NCI-H1105 treated with DMSO at 0.1 percent for 48 hours (cell line): ENCODE results near the gene FRAT2.
A peak's percentile ranks its signal among the peaks of the same experiment; 100 is the strongest.

Source experiments
- DNase-seq: peaks from one replicate; lab custom pipeline; 2025; lab: John Stamatoyannopoulos, UW

The FRAT2 gene, protein sequence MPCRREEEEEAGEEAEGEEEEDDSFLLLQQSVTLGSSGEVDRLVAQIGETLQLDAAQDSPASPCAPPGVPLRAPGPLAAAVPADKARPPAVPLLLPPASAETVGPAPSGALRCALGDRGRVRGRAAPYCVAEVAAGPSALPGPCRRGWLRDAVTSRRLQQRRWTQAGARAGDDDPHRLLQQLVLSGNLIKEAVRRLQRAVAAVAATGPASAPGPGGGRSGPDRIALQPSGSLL

DNA sequence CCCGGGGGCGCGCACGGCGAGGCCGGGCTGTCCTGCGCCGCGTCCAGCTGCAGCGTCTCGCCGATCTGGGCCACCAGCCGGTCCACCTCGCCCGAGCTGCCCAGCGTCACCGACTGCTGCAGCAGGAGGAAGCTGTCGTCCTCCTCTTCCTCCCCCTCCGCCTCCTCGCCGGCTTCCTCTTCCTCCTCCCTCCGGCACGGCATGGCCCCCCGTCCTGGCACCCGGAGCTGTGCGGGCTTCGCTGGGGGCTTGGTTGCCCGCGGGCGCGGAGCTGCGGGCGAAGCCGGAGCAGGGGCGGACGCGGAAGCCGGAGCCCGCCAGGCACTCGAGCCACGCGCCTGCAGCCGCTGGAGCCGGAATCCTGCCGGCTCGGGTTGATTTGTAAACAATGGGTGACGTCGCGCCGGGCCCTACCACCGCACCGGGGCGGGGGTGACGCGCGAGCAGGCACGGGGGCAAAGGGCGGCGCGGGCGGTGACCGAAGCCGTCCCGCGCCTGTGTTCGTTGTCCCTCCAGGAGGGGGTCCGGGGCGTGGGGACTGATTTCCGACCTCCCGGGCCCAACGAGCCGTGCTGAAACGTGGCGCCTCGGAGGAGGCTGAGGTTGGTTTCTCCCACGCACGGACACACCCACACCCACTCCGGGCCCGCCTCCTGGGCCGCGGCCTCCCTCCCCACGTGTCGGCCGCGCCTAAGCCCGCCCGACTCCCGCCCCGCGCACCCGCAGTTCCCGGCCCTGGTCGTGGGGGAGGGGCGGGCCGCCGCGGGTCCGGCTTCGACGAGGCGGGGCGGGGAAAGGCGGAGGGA, at the start of gene FRAT2:
Gene FRAT2 (minus strand): TSS at position 360 of the 806 bp plus-strand sequence. CDS start 157 bp downstream, at position 203.
- DNase-seq: peak; percentile 69

DNA sequence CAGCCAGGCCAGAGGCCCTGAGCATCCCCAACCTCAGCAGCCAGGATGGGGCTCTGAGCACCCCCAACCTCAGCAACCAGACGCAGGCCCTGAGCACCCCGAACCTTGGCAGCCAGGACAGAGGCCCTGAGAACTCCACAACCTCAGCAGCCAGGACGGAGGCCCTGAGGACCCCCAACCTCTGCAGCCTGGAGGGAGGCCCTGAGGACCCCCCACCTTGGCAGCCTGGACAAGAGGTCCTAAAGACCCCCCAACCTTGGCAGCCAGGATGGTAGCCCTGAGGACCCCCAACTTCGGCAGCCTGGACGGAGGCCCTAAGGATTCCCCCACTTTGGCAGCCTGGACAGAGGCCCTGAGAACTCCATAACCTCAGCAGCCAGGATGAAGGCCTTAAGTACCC, 49.6 kb upstream of the FRAT2 start:
- DNase-seq: no peak

DNA sequence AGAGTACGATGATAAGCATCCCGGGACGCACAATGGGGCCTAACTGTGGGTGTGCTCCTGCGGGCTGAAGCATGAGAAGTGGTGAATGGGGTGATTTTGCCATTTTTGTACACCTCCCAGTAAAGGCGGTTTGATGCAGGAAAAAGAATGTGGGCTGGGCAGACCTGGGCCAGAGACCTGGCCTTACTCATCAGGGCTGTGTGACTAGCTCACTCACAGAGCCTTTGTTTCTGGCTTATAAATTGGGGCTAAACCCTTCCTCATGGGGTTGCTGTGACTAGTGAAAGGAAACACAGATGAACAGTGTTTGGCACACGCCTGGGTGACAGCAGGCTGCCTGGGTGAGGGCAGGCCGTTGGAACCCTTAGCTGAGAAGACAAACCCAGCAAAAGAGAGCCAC, 48.6 kb upstream of the FRAT2 start:
- no peak for DNase-seq

DNA sequence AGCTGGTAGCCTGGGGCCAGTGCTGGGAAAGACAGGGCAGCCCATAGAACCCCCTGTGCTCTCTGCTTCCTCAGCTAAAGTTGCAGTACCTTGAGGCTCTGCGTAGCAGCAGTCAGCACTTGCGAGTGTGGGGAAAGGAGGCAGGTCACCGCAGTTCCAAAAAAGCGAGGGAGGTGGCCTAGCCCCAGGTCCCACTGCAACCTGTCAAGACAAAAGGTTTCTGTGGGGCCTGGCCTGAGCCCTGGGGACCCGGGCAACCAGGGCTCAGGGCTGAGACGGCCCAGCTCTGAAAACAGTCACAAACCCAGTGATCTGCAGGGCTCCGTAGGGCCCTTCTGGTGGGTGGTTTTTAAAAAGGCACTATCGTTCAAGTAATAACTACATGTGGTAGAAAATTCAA, 47.1 kb upstream of the FRAT2 start:
- no peak for DNase-seq

DNA sequence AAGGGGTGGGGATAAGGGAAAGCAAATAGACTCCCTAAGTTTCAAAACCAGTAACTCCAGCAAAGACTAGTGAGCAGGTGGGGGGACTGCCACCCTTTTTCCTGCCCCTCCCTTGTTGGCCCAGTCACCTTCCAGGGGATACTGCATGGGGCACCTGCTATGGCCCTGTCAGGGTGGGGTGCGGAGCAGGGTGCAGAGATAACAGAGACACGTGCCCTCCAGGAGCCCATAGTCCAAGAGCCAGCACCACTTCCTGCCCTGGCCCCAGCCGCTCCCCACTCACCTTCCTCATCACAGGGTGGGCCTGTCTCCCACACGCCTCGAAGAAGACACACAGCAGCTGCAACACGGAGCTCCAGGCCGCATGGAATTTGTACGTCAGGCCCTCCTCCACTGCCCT, 46.0 kb upstream of the FRAT2 start:
- DNase-seq: no peak

DNA sequence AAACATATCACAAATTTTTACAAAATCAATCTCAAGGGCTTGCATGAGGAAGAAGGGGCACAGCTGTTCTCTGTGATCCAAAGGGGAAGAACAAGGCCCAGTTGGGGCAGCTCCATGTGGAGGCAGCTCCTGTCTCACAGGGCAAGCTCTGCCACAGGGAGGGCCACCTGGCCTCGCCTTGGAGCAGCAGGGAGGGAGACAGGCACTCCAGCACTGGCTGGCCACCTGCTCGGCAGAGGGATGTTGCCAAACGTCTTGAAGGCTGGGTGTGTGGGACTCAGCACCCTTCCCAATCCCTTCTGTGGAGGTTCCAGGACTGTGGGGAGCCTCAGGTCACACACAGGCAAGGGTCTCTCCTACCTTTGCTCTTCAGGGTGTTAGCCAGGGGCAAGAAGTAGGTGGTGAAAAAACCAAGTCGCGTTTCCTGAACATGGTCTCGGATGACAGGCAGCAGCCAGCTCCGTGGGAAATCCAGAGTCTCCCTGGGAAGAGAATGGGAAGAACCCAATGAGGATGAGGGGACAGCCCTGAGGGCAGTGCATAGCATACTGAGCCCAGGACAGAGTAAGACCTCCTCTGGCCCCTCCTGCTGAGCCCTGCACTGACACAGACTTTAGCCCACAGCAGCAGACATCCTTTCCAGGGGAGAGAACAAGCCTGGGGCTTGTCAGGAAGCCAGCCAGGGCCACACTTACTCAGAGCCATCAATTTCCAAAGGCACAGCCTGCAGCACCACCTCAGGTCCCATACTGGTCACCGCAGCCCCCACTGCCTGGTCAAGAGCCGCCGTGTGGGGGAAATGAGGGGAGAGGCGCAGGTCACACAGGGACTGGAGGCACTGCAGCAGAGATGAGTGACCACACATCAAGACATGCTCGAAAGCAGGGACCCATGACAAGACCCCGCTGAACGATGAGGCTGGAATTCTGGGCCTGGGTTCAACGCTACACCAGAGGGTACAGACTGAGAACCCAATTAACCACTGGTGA, 44.7 kb upstream of the FRAT2 start:
- DNase-seq: no peak

DNA sequence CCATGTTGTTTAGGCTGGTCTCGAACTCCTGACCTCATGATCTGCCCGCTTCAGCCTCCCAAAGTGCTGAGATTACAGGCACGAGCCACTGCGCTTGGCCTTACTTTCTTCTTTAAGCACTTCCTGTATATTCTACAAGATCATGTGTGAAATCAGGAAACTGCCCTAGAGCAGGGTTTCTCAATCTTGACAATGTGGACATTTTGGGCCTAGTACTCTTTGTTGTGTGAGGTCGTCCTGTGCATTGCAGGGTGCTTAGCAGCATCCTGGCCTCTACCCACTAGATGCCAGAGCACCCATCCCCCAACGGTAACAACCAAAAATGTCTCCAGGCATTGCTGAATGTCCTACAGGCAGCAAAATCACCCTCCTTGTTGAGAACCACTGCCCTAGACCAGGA, 41.9 kb upstream of the FRAT2 start:
- no peak for DNase-seq

DNA sequence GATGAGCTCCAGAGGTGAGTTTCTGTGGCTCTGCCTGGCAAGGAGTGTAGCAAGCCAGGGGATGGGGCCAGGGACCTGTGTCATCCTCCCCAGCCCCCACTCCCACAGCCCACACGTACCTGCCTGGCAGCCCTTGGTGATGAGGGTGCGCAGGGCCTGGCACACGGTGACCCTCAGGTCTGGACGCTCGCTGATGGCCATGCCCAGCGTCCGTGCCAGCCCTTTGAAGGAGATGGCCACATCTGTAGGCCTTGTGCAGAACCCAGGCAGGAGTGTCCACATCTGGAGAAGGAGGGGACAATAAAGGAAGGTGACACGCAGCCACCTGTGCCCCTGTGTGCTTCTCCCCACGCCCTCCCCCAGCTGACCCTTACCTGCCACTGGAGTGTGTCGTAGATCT, 38.9 kb upstream of the FRAT2 start:
- DNase-seq: no peak

DNA sequence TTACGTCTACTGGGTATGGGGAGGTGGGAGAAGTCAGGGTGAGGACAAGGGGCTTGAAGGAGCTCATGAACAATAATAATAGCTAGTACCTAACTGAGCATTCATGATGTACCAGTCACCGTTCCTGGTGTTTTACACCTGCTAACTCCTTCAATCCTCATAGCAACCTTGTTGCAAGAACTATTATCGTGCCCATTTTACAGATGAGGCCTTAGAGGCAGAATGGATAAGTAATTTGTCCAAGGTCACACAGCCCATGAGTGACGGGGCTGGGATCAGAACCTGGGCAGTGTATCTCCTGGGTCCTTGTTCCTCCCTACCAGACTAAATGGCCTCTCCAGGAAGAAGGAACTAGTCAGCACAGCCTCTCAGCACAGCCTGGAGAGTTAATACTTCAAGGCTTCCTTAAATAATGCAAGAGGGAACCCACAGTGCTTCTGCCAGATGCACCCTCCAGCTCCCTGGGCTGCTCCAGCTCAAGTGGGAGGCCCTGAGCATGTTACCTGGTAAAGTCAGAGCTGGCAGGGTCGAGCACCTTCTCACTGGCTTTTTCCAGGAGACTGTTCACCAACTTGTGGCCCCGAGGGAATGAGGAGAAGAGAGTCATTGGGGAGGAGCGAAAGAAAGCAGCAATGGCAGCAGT, 37.8 kb upstream of the FRAT2 start:
- DNase-seq: no peak

DNA sequence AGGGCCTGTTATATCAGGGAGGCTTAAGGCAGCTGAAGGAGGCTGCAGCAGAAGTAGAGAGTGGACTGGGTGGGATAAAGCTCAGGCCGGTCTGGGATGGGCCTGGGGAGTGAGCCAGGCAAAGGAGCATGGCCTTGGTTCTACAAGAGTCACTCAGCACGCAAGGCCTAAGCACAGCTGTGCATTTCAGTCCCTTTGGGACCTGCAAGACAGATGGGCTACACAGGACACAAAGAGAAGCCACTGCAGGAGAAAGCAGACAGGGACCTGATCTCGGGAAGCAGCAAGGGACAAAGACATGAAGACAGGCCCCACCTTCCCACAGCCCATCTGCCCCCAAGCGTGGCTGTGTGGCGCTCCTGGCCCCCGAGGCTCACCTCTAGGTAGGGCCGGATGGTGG, 37.2 kb upstream of the FRAT2 start:
- DNase-seq: no peak

DNA sequence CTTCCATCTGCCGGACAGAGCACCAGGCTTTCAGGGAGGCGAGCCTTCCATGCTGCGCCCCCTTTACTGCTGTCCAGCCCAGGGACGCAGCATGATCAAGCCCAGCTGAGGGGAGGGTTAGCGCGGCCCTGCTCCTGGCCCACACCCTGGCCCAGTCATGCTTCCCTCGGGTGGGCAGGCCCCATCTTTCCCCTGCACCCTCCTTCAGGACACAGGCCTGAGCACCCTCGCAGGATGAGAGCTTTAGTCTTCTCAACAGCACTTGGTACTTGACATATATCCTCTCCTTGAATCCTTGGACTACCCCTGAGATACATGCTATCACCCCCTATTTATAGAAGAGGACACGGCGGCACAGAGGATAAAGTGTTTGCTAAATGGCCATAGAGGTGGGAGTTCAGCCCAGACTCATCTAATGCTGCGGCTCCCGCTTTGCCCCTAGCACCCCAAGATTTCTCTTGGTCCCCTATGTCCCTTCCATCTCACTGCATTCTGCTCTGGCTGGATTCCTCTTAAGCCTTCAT, 32.7 kb upstream of the FRAT2 start:
- no peak for DNase-seq

DNA sequence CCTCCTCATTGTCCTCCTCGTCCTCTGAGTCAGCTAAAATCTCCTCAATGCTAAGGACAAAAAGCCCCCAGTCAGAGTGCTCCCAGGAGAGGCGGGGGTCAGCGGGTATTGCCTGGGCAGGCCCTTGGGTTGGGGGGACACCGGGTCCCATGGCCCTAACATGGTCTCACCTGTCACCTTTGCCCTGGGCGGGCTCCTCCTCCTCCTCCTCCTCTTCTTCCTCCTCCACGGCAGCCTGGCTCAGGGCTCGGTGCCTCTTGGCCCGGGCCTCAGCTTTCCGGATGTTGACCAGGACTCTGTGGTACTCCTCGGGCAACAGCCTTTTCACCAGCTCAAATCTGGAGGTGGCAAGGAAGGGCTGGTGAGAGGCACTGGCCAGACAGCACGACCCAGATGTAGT, 32.0 kb upstream of the FRAT2 start:
- DNase-seq: no peak

DNA sequence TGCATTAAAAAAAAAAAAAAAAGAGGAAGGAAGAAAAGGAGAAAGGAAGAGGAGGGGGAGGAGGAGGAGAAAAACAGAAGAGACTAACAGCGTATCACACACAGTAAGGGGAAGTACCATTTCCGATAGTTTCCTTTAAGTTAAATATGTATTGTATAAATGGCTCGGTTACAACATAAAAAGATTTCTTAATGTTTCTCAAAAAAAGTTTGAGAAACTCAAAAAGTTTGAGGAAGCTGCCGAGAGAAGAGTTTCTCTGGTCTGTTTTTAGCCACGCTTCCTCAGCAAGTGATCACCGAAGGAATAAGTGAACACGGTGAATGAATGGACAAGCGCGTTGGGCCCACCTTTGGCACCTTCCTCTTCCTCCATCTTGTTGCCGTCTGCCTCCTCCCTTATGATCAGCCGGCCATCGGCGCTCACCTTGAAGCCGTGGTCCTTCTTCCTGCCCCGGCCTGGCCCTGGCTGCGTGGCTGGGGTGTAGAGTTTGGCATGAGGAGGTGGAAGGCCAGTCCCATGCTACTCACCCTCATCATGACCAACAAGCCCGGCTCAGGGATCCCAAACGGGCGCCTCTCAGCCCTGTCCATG, 31.3 kb upstream of the FRAT2 start:
- no peak for DNase-seq

DNA sequence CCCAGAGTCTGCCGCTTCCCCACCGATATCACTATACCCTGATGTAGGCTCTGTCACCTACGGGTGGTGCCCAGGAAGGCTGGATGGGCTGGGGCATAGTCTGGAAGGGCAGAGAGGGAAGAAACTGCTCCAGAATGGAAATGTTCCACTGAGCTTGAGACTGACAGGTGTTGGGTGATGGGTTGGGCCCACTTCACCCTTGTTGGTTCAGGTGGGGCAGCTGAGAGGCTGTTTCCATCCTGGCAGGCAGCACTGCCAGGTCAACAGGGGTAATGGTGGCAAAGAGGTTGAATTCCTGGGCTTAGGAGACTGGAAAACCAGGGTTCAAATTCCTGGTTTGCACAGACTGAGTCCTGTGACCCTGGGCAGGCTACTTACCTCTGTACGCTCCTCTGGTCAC, 28.5 kb upstream of the FRAT2 start:
- no peak for DNase-seq

DNA sequence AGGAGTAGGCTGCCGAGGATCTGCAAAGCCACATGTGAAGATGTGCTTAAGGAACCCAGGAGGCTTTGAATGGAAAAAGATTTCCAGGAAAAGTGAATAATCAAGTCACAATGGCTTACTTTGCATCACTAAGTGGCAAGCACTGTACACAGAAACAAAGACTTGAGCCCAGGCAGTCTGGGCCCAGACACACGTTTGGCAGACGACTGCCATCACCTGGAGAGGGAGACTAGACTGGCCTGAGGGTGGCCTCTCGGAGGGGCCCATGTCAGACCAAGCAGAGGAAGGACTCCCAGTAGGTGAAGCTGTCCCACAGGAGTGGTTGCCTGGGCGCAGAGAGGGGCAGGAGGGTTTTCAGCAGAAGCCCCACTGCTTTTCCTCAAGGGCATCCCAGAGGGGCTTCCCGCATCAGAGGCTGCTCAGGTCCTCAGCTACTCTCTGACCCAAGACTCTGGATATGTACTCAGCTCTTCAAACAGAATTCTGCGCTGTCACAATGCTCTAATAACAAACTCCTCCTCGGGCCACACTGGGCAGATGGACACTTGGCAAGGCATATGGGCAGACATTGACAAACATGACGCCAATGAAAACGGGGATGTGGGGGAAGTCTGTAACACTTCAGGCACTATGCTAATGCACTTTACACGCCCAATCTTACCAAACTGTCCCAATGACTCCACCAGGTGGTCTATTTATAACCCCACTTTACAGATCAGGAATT, 27.9 kb upstream of the FRAT2 start:
- DNase-seq: no peak

DNA sequence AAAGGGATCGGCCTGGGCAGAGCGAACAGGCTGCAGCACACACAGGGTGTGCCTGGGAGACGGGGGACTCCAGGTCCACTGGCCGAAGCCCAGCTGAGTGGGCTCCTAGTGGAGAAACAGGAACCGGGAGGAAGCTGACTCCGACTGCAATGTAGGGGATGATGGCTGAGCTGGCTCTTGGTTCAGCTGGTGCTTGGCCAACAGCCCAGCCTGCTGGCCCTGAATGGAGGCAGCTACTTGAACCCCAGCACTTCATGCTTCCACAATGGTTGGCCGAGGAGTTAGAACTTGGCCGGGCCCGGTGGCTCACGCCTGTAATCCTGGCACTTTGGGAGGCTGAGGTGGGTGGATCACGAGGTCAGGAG, 27.0 kb upstream of the FRAT2 start:
- no peak for DNase-seq

DNA sequence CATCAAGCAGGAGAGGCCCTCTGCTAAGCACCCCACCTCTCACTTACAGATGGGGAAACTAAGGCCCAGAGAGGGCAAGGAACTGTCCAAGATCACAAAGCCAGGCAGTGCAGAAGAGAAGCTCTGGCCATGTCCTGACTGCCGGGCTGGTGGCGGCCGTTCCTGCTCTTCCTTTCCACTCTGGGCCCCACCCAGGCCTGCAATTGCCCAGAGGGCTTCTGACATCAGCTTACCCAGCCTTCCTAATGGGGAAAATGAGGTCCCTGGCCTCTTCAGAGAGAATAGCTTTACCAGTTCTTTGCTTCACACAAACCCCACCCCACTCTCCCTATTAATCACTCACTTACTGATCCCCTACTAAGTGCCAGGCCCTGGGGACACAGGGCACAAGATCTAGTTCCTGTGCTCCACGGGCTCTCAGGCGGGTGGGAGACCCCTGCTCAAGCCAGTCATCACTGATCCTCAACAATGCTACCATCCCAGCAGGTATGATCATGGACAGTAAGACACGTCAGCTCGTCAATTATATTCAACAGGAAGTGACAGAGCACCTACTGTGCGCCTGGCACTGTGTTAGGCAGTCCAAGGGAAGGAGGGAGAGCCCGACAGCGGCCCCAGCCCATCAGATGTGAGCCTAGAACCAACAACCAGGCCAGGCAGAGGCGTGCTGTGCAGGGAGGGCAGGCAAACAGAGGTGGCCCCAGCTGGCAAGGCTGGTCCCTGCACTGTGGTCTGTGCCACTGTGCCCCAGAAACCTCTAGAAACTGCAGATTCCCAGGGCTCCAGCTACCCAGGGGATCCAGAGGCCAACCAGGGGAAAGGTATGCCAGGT, 26.4 kb upstream of the FRAT2 start:
- no peak for DNase-seq

DNA sequence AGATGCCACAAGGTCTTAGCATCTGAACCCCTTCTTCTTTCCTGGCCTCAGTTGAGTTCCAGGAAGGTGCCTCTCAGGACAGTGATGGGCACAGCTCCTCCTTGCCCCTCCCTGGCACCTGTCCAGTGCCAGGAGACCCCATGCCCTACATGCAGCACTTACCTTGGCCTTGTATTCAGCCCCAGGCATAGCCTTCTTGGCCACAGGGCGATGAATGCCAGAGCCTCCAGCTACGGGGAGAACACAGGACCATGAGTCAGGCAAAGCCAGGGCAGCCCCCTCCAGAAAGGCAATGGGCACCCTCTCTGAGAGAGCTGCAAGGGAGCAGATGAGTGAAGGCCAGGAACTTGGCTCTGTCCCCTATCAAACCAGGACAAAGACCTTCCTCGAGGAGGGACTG, 24.3 kb upstream of the FRAT2 start:
- DNase-seq: no peak

DNA sequence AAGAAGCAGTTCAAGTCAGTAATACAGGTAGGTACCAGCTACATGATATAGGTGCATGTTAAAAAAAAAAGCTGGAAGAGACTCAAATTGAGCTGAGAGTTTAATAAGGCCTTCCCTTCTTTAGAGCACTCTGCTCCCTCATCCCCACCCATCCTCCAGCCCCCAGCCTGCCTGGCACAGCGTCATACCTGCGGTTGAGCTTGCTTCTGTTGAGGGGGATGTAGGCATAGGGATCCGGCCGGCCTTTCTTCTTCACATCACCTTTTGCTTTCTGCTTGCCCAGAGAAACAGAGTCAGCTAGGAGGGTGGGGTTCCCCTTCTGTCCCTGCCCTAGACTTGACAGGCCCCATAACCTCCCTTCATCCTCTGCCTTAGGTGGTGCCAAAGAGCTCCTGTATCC, 23.8 kb upstream of the FRAT2 start:
- DNase-seq: no peak

DNA sequence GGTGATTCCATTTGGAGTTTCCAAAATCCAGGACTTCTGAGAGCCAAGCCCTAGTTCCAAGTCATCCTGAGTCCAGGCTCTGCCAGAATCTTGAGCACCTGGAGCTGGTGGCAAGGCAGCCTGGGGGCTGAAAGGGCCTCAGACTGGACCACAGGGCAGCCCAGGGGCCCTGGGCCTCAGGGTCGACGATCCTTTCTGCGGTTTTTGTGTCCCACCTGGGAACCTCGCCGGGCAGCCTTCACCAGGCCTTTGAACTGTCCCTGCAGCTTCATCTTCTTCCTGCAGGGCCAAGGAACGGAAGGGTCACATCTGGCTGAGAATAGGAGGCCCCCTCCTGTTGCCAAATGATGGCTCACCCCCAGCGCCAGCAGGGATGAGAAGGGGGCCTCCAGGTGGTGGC, 22.4 kb upstream of the FRAT2 start:
- no peak for DNase-seq
